ENCODE data around the gene RNF113B. TPM values are rescaled to one million over a fixed set of nuclear protein-coding genes. Genes with fewer than 3 reads are reported as not detected.

The RNF113B gene
- total RNA-seq, 1 experiment from 2014 or later = not detected

DNA sequence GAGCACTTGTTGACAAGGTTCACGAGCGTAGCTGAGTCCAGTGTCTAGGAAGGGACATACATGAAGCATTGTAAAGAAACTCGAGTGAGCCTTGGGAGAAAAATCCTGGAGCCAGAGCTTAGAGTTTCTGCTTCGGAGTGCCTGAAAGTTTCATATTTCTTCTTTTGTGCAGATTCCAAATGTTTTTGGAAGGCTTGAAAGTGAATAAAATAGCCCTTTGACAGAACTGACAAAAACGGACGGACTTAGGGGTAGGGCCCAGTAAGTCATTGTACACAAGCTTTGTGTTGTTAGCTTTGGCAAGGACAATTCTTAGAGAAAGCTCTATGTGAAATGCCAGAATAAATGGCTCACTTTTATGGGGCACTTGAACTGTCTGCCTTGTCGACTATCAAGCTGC, 2.8 kb downstream of the RNF113B start:
- ChIA-PET POLR2A (no interaction called here), CTCF (no interaction called here)
- no peak overlapping the region for H3K27ac Mint-ChIP-seq (ENCODE audit: unreplicated experiment)

GRCh38 chr13:98173431-98174152, 3.5 kb downstream of the RNF113B start:
- ChIA-PET POLR2A (no interaction called here), CTCF (no interaction called here)
- no peaks in the 10 kb centered on the region for H3K27me3 ChIP-seq (replicated peaks; ENCODE audit: control insufficient read depth, insufficient read depth, low read length)
- intact Hi-C loops (cut with micrococcal nuclease; ENCODE audit: unreplicated experiment) = loop anchor here (10.0 kb wide), 1 partner anchor 91 kb away; no protein-coding TSS in a partner anchor
- no TSS peak for BruUV-seq (replicated peaks)
- Mint-ChIP-seq H3K4me3 (ENCODE audit: unreplicated experiment) (peak overlapping the region; percentile 20), H3K27ac (ENCODE audit: unreplicated experiment) (peak overlapping the region; percentile 82), H3K9me3 (ENCODE audit: unreplicated experiment) (no peaks in the 10 kb centered on the region), H3K36me3 (ENCODE audit: insufficient read depth, unreplicated experiment) (peaks cover 10% of the 10 kb centered on the region), H3K27me3 (ENCODE audit: insufficient read depth, unreplicated experiment) (no peaks in the 10 kb centered on the region), H3K4me1 (ENCODE audit: low read depth, unreplicated experiment) (peaks cover 30% of the 10 kb centered on the region)
- no peak for TF ChIP-seq CTCF (IDR thresholded peaks at IDR 0.05; ENCODE audit: insufficient read depth in 1 of 2, low read depth in 1 of 2, low read length in 1 of 2, severe bottlenecking in 1 of 2, unreplicated experiment in 1 of 2)
- H3K9me3 ChIP-seq = no peaks in the 10 kb centered on the region
- H3K4me1 ChIP-seq = peaks cover 54% of the 10 kb centered on the region
- DNase-seq = peak in 1 of 2 experiments; percentile 38
- peaks cover 1% of the 10 kb centered on the region for H3K36me3 ChIP-seq (ENCODE audit: control insufficient read depth, insufficient read depth, low read length)
- H3K4me3 ChIP-seq (ENCODE audit: low read depth, low read length) = no peak overlapping the region

More for the DNA sequence above, 2.8 kb downstream of the RNF113B start:
- peaks cover 30% of the 10 kb centered on the region for H3K4me1 Mint-ChIP-seq (ENCODE audit: low read depth, unreplicated experiment)
- H3K36me3 ChIP-seq (ENCODE audit: control insufficient read depth, insufficient read depth, low read length) = peaks cover 1% of the 10 kb centered on the region
- no peak for TF ChIP-seq CTCF (IDR thresholded peaks at IDR 0.05; ENCODE audit: insufficient read depth in 1 of 2, low read depth in 1 of 2, low read length in 1 of 2, severe bottlenecking in 1 of 2, unreplicated experiment in 1 of 2)
- peaks cover 58% of the 10 kb centered on the region for H3K4me1 ChIP-seq
- DNase-seq = no peak
- no peak overlapping the region for H3K4me3 ChIP-seq (ENCODE audit: low read depth, low read length)
- BruUV-seq (replicated peaks) = no TSS peak
- no peaks in the 10 kb centered on the region for H3K9me3 Mint-ChIP-seq (ENCODE audit: unreplicated experiment)
- H3K27me3 Mint-ChIP-seq (ENCODE audit: insufficient read depth, unreplicated experiment) = no peaks in the 10 kb centered on the region
- H3K4me3 Mint-ChIP-seq (ENCODE audit: unreplicated experiment) = no peak overlapping the region
- H3K27me3 ChIP-seq (replicated peaks; ENCODE audit: control insufficient read depth, insufficient read depth, low read length) = no peaks in the 10 kb centered on the region
- no peaks in the 10 kb centered on the region for H3K9me3 ChIP-seq
- intact Hi-C loops (cut with micrococcal nuclease; ENCODE audit: unreplicated experiment) = loop anchor here (10.0 kb wide), 1 partner anchor 90 kb away; no protein-coding TSS in a partner anchor
- H3K36me3 Mint-ChIP-seq (ENCODE audit: insufficient read depth, unreplicated experiment) = peaks cover 17% of the 10 kb centered on the region

DNA sequence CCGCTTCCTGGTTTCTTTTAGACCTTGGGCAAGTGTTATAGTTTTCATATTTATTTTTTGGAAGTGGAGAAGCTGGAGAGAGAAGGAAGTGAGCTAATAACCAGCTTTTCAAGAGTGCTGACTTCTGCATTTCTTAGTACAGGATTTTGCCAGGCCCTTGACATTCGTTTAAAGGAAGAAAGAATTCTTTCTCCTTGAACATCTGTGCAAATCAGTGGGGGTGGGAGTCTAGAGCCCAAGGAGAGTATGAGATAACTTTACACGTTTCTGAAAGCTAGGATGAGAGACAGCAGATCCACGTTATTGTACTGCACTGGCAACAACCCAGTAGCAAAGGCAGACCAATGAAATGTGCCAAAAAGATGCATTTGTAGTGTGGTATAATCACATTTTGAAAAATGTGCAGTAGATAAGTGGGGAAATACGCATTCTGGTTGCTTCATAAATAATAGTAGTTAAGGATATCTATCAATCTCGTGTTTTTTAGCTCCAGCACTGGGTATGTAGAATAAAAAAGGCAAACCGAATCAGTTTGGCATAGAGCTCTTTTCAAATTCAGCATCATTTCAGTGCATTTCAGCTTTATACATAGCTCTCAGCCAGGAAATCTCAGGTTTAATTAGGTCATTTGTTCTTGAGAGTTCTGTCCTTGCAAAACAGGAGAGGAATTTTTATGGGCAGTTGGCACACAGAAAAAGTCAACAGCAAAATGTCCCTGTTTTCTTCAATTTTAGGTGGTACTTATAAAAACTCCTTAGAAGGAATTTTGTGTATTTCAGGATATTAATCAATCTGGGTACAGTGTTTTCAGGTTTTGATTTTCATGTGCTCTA, 4.3 kb downstream of the RNF113B start:
- peaks cover 1% of the 10 kb centered on the region for H3K36me3 ChIP-seq (ENCODE audit: control insufficient read depth, insufficient read depth, low read length)
- H3K4me1 ChIP-seq = peaks cover 53% of the 10 kb centered on the region
- H3K36me3 Mint-ChIP-seq (ENCODE audit: insufficient read depth, unreplicated experiment) = peaks cover 6% of the 10 kb centered on the region
- H3K27me3 ChIP-seq (replicated peaks; ENCODE audit: control insufficient read depth, insufficient read depth, low read length) = no peaks in the 10 kb centered on the region
- H3K4me1 Mint-ChIP-seq (ENCODE audit: low read depth, unreplicated experiment) = peaks cover 30% of the 10 kb centered on the region
- ChIA-PET CTCF (no interaction called here), POLR2A (no interaction called here)
- no peaks in the 10 kb centered on the region for H3K9me3 Mint-ChIP-seq (ENCODE audit: unreplicated experiment)
- H3K4me3 ChIP-seq (ENCODE audit: low read depth, low read length) = no peak overlapping the region
- intact Hi-C loops (cut with micrococcal nuclease; ENCODE audit: unreplicated experiment) = loop anchor here (10.0 kb wide), 1 partner anchor 92 kb away; no protein-coding TSS in a partner anchor
- TF ChIP-seq CTCF (IDR thresholded peaks at IDR 0.05; ENCODE audit: insufficient read depth in 1 of 2, low read depth in 1 of 2, low read length in 1 of 2, severe bottlenecking in 1 of 2, unreplicated experiment in 1 of 2) = no peak
- no peaks in the 10 kb centered on the region for H3K27me3 Mint-ChIP-seq (ENCODE audit: insufficient read depth, unreplicated experiment)
- H3K27ac Mint-ChIP-seq (ENCODE audit: unreplicated experiment) = peak overlapping the region; percentile 82
- no peak for DNase-seq
- BruUV-seq (replicated peaks) = TSS peak; percentile 8
- H3K9me3 ChIP-seq = no peaks in the 10 kb centered on the region
- H3K4me3 Mint-ChIP-seq (ENCODE audit: unreplicated experiment) = peak overlapping the region; percentile 43
